Measurements from ENCODE around the gene ANTKMT.
"Not testable (repeated sequence)": the region's sequence is repeated elsewhere in the genome, so short reads cannot be mapped to it uniquely, and the experiment has no call there.

ANTKMT gene

GRCh38 chr16:751152-752006 lies 30.4 kb downstream of the ANTKMT start:
- no peak overlapping the region for H3K4ac ChIP-seq (ENCODE audit: low read depth, low read length)
- H3K4me1 ChIP-seq (ENCODE audit: control insufficient read depth in 1 of 2, insufficient read depth in 2 of 2, low read length in 2 of 2), result no peaks in the 10 kb centered on the region
- peaks cover 2% of the 10 kb centered on the region for H3K9me3 ChIP-seq (ENCODE audit: insufficient read depth, low read depth, low read length)
- H2BK12ac ChIP-seq (ENCODE audit: low read length), result no peak overlapping the region
- H4K8ac ChIP-seq (ENCODE audit: low read depth, low read length), result no peak overlapping the region
- no peaks in the 10 kb centered on the region for H3K79me1 ChIP-seq (ENCODE audit: low read length)
- no peak overlapping the region for H2AK5ac ChIP-seq (ENCODE audit: low read length)
- H3K79me2 ChIP-seq (ENCODE audit: control insufficient read depth, insufficient read depth, low read length, poor library complexity), result no peaks in the 10 kb centered on the region
- no peak overlapping the region for H2BK5ac ChIP-seq (ENCODE audit: low read depth, low read length, poor library complexity)
- H3K27me3 ChIP-seq (ENCODE audit: insufficient read depth, low read length), result no peaks in the 10 kb centered on the region
- H3K23ac ChIP-seq (ENCODE audit: low read length), result no peak overlapping the region
- H3K4me3 ChIP-seq (ENCODE audit: low read depth, low read length), result no peak overlapping the region
- DNase-seq, result no peak
- H2BK120ac ChIP-seq (ENCODE audit: insufficient read depth, low read length, poor library complexity), result no peak overlapping the region
- WGBS (ENCODE audit: extremely low coverage, insufficient coverage, insufficient read length), result no CpG with 5 or more reads among the region's 39 CpGs
- no peak overlapping the region for H4K91ac ChIP-seq (ENCODE audit: low read depth, low read length)
- H2AFZ ChIP-seq (ENCODE audit: insufficient read depth, low read length, poor library complexity), result no peak overlapping the region
- no peak overlapping the region for H3K9ac ChIP-seq (ENCODE audit: low read length)
- H3K27ac ChIP-seq (ENCODE audit: low read depth, low read length), result no peak overlapping the region
- H3K36me3 ChIP-seq (ENCODE audit: control insufficient read depth in 1 of 2, insufficient read depth in 2 of 2, low read length in 2 of 2), result no peaks in the 10 kb centered on the region
- no peak overlapping the region for H4K12ac ChIP-seq (ENCODE audit: low read depth, low read length)
- H3K14ac ChIP-seq (ENCODE audit: low read length), result no peak overlapping the region
- no peak overlapping the region for H3K4me2 ChIP-seq (ENCODE audit: low read length)
- H3K18ac ChIP-seq (ENCODE audit: low read length), result no peak overlapping the region

GRCh38 chr16:752007-752312 lies 31.0 kb downstream of the ANTKMT start:
- no peak for DNase-seq
- no peak overlapping the region for H2BK12ac ChIP-seq (ENCODE audit: low read length)
- WGBS (ENCODE audit: extremely low coverage, insufficient coverage, insufficient read length), result no CpG with 5 or more reads among the region's 10 CpGs
- H2AFZ ChIP-seq (ENCODE audit: insufficient read depth, low read length, poor library complexity), result no peak overlapping the region
- no peaks in the 10 kb centered on the region for H3K79me2 ChIP-seq (ENCODE audit: control insufficient read depth, insufficient read depth, low read length, poor library complexity)
- H3K4me1 ChIP-seq (ENCODE audit: control insufficient read depth in 1 of 2, insufficient read depth in 2 of 2, low read length in 2 of 2), result no peaks in the 10 kb centered on the region
- H3K4me3 ChIP-seq (ENCODE audit: low read depth, low read length), result no peak overlapping the region
- H4K12ac ChIP-seq (ENCODE audit: low read depth, low read length), result no peak overlapping the region
- no peak overlapping the region for H2AK5ac ChIP-seq (ENCODE audit: low read length)
- H3K4ac ChIP-seq (ENCODE audit: low read depth, low read length), result no peak overlapping the region
- H3K4me2 ChIP-seq (ENCODE audit: low read length), result no peak overlapping the region
- no peak overlapping the region for H3K14ac ChIP-seq (ENCODE audit: low read length)
- H3K36me3 ChIP-seq (ENCODE audit: control insufficient read depth in 1 of 2, insufficient read depth in 2 of 2, low read length in 2 of 2), result no peaks in the 10 kb centered on the region
- H2BK120ac ChIP-seq (ENCODE audit: insufficient read depth, low read length, poor library complexity), result no peak overlapping the region
- no peak overlapping the region for H3K18ac ChIP-seq (ENCODE audit: low read length)
- no peak overlapping the region for H3K27ac ChIP-seq (ENCODE audit: low read depth, low read length)
- H2BK5ac ChIP-seq (ENCODE audit: low read depth, low read length, poor library complexity), result no peak overlapping the region
- H3K9me3 ChIP-seq (ENCODE audit: insufficient read depth, low read depth, low read length), result peaks cover 5% of the 10 kb centered on the region
- H3K79me1 ChIP-seq (ENCODE audit: low read length), result no peaks in the 10 kb centered on the region
- H4K8ac ChIP-seq (ENCODE audit: low read depth, low read length), result no peak overlapping the region
- no peak overlapping the region for H3K9ac ChIP-seq (ENCODE audit: low read length)
- H4K91ac ChIP-seq (ENCODE audit: low read depth, low read length), result no peak overlapping the region
- no peak overlapping the region for H3K23ac ChIP-seq (ENCODE audit: low read length)
- no peaks in the 10 kb centered on the region for H3K27me3 ChIP-seq (ENCODE audit: insufficient read depth, low read length)

GRCh38 chr16:754121-754607 lies 33.2 kb downstream of the ANTKMT start:
- DNase-seq, result not testable (repeated sequence)

GRCh38 chr16:754656-755055 lies 33.7 kb downstream of the ANTKMT start:
- Histone ChIP-seq H3K4me2 (ENCODE audit: low read length) (no peak overlapping the region), H3K4me1 (ENCODE audit: control insufficient read depth in 1 of 2, insufficient read depth in 2 of 2, low read length in 2 of 2) (peaks cover under 1 to 2% of the 10 kb centered on the region in 2 experiments), H3K79me2 (ENCODE audit: control insufficient read depth, insufficient read depth, low read length, poor library complexity) (no peaks in the 10 kb centered on the region), H3K79me1 (ENCODE audit: low read length) (peaks cover 3% of the 10 kb centered on the region), H4K12ac (ENCODE audit: low read depth, low read length) (no peak overlapping the region), H3K4ac (ENCODE audit: low read depth, low read length) (no peak overlapping the region), H2BK12ac (ENCODE audit: low read length) (no peak overlapping the region), H3K18ac (ENCODE audit: low read length) (no peak overlapping the region), H3K27ac (ENCODE audit: low read depth, low read length) (no peak overlapping the region), H3K36me3 (ENCODE audit: control insufficient read depth in 1 of 2, insufficient read depth in 2 of 2, low read length in 2 of 2) (no peaks in the 10 kb centered on the region), H4K8ac (ENCODE audit: low read depth, low read length) (no peak overlapping the region), H2AFZ (ENCODE audit: insufficient read depth, low read length, poor library complexity) (no peak overlapping the region), H3K9ac (ENCODE audit: low read length) (no peak overlapping the region), H3K14ac (ENCODE audit: low read length) (no peak overlapping the region), H3K23ac (ENCODE audit: low read length) (no peak overlapping the region), H2BK120ac (ENCODE audit: insufficient read depth, low read length, poor library complexity) (no peak overlapping the region), H2BK5ac (ENCODE audit: low read depth, low read length, poor library complexity) (no peak overlapping the region), H3K4me3 (ENCODE audit: low read depth, low read length) (no peak overlapping the region), H2AK5ac (ENCODE audit: low read length) (no peak overlapping the region), H3K27me3 (ENCODE audit: insufficient read depth, low read length) (no peaks in the 10 kb centered on the region), H4K91ac (ENCODE audit: low read depth, low read length) (no peak overlapping the region), H3K9me3 (ENCODE audit: insufficient read depth, low read depth, low read length) (peaks cover 5% of the 10 kb centered on the region)
- WGBS (ENCODE audit: extremely low coverage, insufficient coverage, insufficient read length), result no CpG with 5 or more reads among the region's 11 CpGs
- no peak for DNase-seq

More at GRCh38 chr16:754121-754607, 33.2 kb downstream of the ANTKMT start:
- H3K79me2 ChIP-seq (ENCODE audit: control insufficient read depth, insufficient read depth, low read length, poor library complexity); H4K8ac ChIP-seq (ENCODE audit: low read depth, low read length); H2BK5ac ChIP-seq (ENCODE audit: low read depth, low read length, poor library complexity); H2AFZ ChIP-seq (ENCODE audit: insufficient read depth, low read length, poor library complexity); H2AK5ac ChIP-seq (ENCODE audit: low read length); H3K36me3 ChIP-seq (ENCODE audit: control insufficient read depth in 1 of 2, insufficient read depth in 2 of 2, low read length in 2 of 2); H3K14ac ChIP-seq (ENCODE audit: low read length); H3K4me3 ChIP-seq (ENCODE audit: low read depth, low read length); H3K27ac ChIP-seq (ENCODE audit: low read depth, low read length); H2BK120ac ChIP-seq (ENCODE audit: insufficient read depth, low read length, poor library complexity); H3K4me2 ChIP-seq (ENCODE audit: low read length); H3K18ac ChIP-seq (ENCODE audit: low read length); H3K4ac ChIP-seq (ENCODE audit: low read depth, low read length); H3K79me1 ChIP-seq (ENCODE audit: low read length); H4K91ac ChIP-seq (ENCODE audit: low read depth, low read length); H3K9ac ChIP-seq (ENCODE audit: low read length); H3K4me1 ChIP-seq (ENCODE audit: control insufficient read depth in 1 of 2, insufficient read depth in 2 of 2, low read length in 2 of 2); H3K27me3 ChIP-seq (ENCODE audit: insufficient read depth, low read length); H2BK12ac ChIP-seq (ENCODE audit: low read length); H3K23ac ChIP-seq (ENCODE audit: low read length); H3K9me3 ChIP-seq (ENCODE audit: insufficient read depth, low read depth, low read length); H4K12ac ChIP-seq (ENCODE audit: low read depth, low read length): not testable (repeated sequence)
- no CpG with 5 or more reads among the region's 11 CpGs for WGBS (ENCODE audit: extremely low coverage, insufficient coverage, insufficient read length)
